AG09319 (cell line): ENCODE results near the gene KRT77.

Experiments
- DNase-seq: peaks from one replicate; pipeline ENCODE4 v3.0.0-alpha.2; 2010; ENCODE audit warnings: low read depth; ENCODE audit errors: extremely low read depth
- TF ChIP-seq, protein P1 (sequence below): IDR thresholded peaks from 2 replicates; pipeline ENCODE4 v1.5.1; 2011; ENCODE audit warnings: low read depth, mild to moderate bottlenecking, inconsistent platforms, low read length, moderate library complexity

Gene KRT77

GRCh38 chr12:52662918-52663229 lies 40.5 kb downstream of the KRT77 start:
- no peak for DNase-seq
- TF ChIP-seq, protein P1, sequence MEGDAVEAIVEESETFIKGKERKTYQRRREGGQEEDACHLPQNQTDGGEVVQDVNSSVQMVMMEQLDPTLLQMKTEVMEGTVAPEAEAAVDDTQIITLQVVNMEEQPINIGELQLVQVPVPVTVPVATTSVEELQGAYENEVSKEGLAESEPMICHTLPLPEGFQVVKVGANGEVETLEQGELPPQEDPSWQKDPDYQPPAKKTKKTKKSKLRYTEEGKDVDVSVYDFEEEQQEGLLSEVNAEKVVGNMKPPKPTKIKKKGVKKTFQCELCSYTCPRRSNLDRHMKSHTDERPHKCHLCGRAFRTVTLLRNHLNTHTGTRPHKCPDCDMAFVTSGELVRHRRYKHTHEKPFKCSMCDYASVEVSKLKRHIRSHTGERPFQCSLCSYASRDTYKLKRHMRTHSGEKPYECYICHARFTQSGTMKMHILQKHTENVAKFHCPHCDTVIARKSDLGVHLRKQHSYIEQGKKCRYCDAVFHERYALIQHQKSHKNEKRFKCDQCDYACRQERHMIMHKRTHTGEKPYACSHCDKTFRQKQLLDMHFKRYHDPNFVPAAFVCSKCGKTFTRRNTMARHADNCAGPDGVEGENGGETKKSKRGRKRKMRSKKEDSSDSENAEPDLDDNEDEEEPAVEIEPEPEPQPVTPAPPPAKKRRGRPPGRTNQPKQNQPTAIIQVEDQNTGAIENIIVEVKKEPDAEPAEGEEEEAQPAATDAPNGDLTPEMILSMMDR = no peak

GRCh38 chr12:52662093-52662917 lies 41.0 kb downstream of the KRT77 start:
- DNase-seq = no peak
- TF ChIP-seq, protein P1 = no peak

GRCh38 chr12:52661668-52662067 lies 41.7 kb downstream of the KRT77 start:
- DNase-seq = no peak
- TF ChIP-seq, protein P1 = no peak

- TF ChIP-seq, protein P1 = no peak
Observed at GRCh38 chr12:52660934-52661499, 42.3 kb downstream of the KRT77 start.

DNA sequence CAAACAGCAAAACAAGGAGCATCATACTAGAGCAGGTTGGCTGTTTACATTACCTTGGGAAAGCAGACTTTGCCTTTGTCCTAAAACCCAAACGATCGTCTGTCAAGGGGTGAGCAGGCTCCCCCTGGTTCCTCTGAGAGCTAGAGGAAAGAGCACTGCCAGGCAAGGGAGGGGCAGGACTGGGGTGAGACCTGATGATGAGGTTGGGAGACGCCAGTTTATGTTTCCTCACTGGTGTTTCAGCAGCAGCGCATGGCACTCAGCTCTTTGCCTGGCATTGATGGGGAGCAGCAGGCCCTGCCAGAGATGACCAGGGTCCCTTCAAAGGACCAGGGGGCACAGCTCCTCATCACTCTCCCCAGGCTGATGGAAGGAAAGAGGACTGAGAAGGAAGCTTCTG lies 43.4 kb downstream of the KRT77 start:
- TF ChIP-seq, protein P1 = no peak
- no peak for DNase-seq

More at GRCh38 chr12:52660934-52661499, 42.3 kb downstream of the KRT77 start:
- DNase-seq = no peak

- TF ChIP-seq, protein P1 = no peak
- no peak for DNase-seq
Observed at GRCh38 chr12:52659395-52659794, 43.9 kb downstream of the KRT77 start.

GRCh38 chr12:52658196-52658595 lies 45.1 kb downstream of the KRT77 start:
- TF ChIP-seq, protein P1 = no peak

More at GRCh38 chr12:52658196-52658595, 45.1 kb downstream of the KRT77 start:
- no peak for DNase-seq
